ENCODE results near the gene AP5B1. TPM values are rescaled to one million over a fixed set of nuclear protein-coding genes. Genes with fewer than 3 reads are reported as not detected.

AP5B1 gene
- total and polyA plus RNA-seq, 9 of the 15 experiments (the other 6 are each of a cell fraction or from before 2014, with no cell fraction given) = 0.51 to 24.2 (median 5.1) TPM

DNA sequence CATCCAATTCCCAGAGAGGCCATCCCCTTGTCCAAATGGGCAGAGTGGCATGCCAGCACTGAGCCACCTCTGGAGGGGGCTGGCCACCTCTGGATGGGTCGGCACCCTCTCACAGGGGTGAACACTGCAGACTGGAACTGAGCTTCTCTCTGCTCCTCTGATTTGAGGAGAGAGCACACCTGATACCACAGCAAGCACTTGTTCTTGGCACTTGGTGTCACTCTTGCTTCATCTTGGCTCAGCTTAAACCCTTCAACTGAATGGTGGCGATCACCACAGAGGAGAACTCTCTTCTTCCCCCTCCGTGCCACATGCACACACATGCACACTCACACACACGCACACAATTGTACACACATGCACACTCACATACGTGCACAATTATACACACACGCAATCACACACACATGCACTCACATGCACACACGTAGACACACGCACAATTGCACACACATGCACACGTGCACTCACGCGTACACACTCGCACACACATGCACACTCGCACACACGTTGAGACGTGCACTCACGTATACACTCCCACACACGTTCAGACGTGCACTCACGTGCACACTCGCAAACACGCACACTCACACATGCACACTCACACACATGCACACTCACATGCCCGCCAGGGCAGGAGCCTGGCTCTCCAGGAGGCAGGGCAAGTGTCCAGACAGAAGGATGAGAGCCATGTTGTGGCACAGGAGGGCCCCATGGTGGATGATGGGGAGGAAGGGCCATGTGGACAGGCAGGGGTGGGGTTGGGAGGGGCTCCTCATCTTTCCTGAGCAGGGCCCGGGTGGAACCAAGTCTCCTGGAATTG is 29.5 kb upstream of the AP5B1 start (continued):
- TF ChIP-seq RNF219 (CRISPR knock-in tag; IDR thresholded peaks at IDR 0.05) (no peak), NR1H2 (CRISPR knock-in tag; IDR thresholded peaks at IDR 0.05) (no peak), NR2C2 (CRISPR knock-in tag; IDR thresholded peaks at IDR 0.05) (no peak), NR2C2 (tag; IDR thresholded peaks at IDR 0.05) (no peak), HMG20B (CRISPR knock-in tag; IDR thresholded peaks at IDR 0.05) (no peak), PCBP1 (IDR thresholded peaks at IDR 0.05; ENCODE audit: low read depth, low read length, poor library complexity, severe bottlenecking) (no peak), TRIM28 (IDR thresholded peaks at IDR 0.05) (no peak), MAZ (CRISPR knock-in tag; conservative IDR thresholded peaks at IDR 0.05 in 1 of 2, IDR thresholded peaks at IDR 0.05 in 1 of 2) (no peak), ZNF589 (CRISPR knock-in tag; IDR thresholded peaks at IDR 0.05; ENCODE audit: low read depth) (no peak), ZNF79 (CRISPR knock-in tag; IDR thresholded peaks at IDR 0.05; ENCODE audit: low read depth) (no peak), ZNF77 (CRISPR knock-in tag; IDR thresholded peaks at IDR 0.05) (no peak), CHD2 (IDR thresholded peaks at IDR 0.05; ENCODE audit: low read depth, low read length) (no peak), CBX5 (IDR thresholded peaks at IDR 0.05; ENCODE audit: borderline replicate concordance, low read depth) (no peak), RBM34 (IDR thresholded peaks at IDR 0.05; ENCODE audit: borderline replicate concordance, insufficient read depth, low read length) (no peak), TFAM (CRISPR knock-in tag; conservative IDR thresholded peaks at IDR 0.05) (no peak), CCAR2 (IDR thresholded peaks at IDR 0.05; ENCODE audit: low read depth, low read length) (no peak), KDM1A (IDR thresholded peaks at IDR 0.05) (peak in 1 of 2 experiments; percentile 23; a peak in 1 of 4 replicates), MYNN (IDR thresholded peaks at IDR 0.05) (peak; percentile 89), MYNN (CRISPR knock-in tag; IDR thresholded peaks at IDR 0.05) (no peak), E2F3 (CRISPR knock-in tag; IDR thresholded peaks at IDR 0.05) (no peak), CHAMP1 (IDR thresholded peaks at IDR 0.05) (no peak), ZNF212 (CRISPR knock-in tag; IDR thresholded peaks at IDR 0.05) (no peak)
- TF ChIP-seq, protein P1, sequence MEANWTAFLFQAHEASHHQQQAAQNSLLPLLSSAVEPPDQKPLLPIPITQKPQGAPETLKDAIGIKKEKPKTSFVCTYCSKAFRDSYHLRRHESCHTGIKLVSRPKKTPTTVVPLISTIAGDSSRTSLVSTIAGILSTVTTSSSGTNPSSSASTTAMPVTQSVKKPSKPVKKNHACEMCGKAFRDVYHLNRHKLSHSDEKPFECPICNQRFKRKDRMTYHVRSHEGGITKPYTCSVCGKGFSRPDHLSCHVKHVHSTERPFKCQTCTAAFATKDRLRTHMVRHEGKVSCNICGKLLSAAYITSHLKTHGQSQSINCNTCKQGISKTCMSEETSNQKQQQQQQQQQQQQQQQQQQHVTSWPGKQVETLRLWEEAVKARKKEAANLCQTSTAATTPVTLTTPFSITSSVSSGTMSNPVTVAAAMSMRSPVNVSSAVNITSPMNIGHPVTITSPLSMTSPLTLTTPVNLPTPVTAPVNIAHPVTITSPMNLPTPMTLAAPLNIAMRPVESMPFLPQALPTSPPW (CRISPR knock-in tag; IDR thresholded peaks at IDR 0.05) = no peak
- TF ChIP-seq, protein P2, sequence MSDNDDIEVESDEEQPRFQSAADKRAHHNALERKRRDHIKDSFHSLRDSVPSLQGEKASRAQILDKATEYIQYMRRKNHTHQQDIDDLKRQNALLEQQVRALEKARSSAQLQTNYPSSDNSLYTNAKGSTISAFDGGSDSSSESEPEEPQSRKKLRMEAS (CRISPR knock-in tag; IDR thresholded peaks at IDR 0.05) = peak; percentile 38; the same call in 1 of the 2 replicates
